Sigmoid colon (tissue), 7 donors: Measurements from ENCODE around the gene LPIN3. TPM values are rescaled to one million over a fixed set of nuclear protein-coding genes. Genes with fewer than 3 reads are reported as not detected.

Experiments used
- DNase-seq: peaks from one replicate; pipeline ENCODE4 v3.0.0-alpha.2; 2019
- H3K27ac ChIP-seq, 4 donors: fragments of 200-600 bp; sonication (generic); one replicate each; pipeline ENCODE4 v1.5.1; 2016 to 2019; ENCODE audit warnings: mild to moderate bottlenecking in 1 of 4
- H3K27me3 ChIP-seq, 3 donors: fragments of 200-600 bp; sonication (generic); one replicate each; pipeline ENCODE4 v1.5.1; 2019; ENCODE audit warnings: mild to moderate bottlenecking in 1 of 3
- H3K36me3 ChIP-seq, 4 donors: fragments of 200-600 bp; sonication (generic); one replicate each; pipeline ENCODE4 v1.5.1; 2016 to 2019
- H3K4me1 ChIP-seq, 4 donors: fragments of 200-600 bp; sonication (generic); one replicate each; pipeline ENCODE4 v1.5.1; 2017 to 2019
- H3K4me3 ChIP-seq, 4 donors: fragments of 200-600 bp; sonication (generic); one replicate each; pipeline ENCODE4 v1.5.1; 2017 to 2019; ENCODE audit warnings: mild to moderate bottlenecking in 2 of 4, moderate library complexity in 1 of 4
- H3K9me3 ChIP-seq, 4 donors: fragments of 200-600 bp in 3 of 4; sonication (generic) in 3 of 4; one replicate each; pipeline versions ENCODE4 v1.5.1 to v1.6.1; 2013 to 2019
- EP300 ChIP-seq, 4 donors: sonication (generic); formaldehyde crosslinking; IDR thresholded peaks; one replicate each; pipeline ENCODE4 v1.6.1; 2017; ENCODE audit warnings: antibody characterized with exemption in 4 of 4
- POLR2A ChIP-seq, 2 donors: fragments of 450-650 bp; IDR thresholded peaks; one replicate each; pipeline ENCODE4 v1.6.1; 2016; ENCODE audit warnings: antibody characterized with exemption in 2 of 2, mild to moderate bottlenecking in 2 of 2, moderate library complexity in 2 of 2
- POLR2AphosphoS5 ChIP-seq, 4 donors: sonication (generic); formaldehyde crosslinking; IDR thresholded peaks; one replicate each; pipeline ENCODE4 v1.6.1; 2017; ENCODE audit warnings: antibody characterized with exemption in 4 of 4
- WGBS, 2 donors: extraction: QIAGEN DNeasy Blood & Tissue Kit; methylation state at CpG; one replicate each; pipeline ENCODE4 v1.1.7; 2013; 5-methylcytosine and 5-hydroxymethylcytosine counted together
- intact Hi-C: fragments of 100-400 bp; cut with DNase I; formaldehyde crosslinking; loops from one replicate; pipeline ENCODE4 v1.15.1; 2023
- polyA plus RNA-seq, 3 donors: library from polyadenylated mRNA; stranded (reverse); fragments of 200-250 nt; gene quantifications; one replicate each; pipeline ENCODE4 v1.2.3, GENCODE V29; 2013
- total RNA-seq, 4 donors: library from RNA; depleted of rRNA; stranded (reverse); fragments of >200 nt; gene quantifications; one replicate each; pipeline ENCODE4 v1.1.0, GENCODE V29; 2016
- TF ChIP-seq, protein P1 (sequence below), 4 experiments: fragments of 450-650 bp in 3 of 4; fragments of 200-600 bp in 1 of 4; IDR thresholded peaks; one replicate each; pipeline ENCODE4 v1.5.1; 2016 to 2019; ENCODE audit warnings: antibody characterized with exemption in 4 of 4, mild to moderate bottlenecking in 3 of 4, moderate library complexity in 2 of 4
- donor health status: healthy with polysubstance abuse.
- donor health status: Bipolar disorder and iron deficiency.
- donor health status: healthy.

Gene LPIN3
- total and polyA plus RNA-seq, 7 donors, result 6.7 to 50.9 (median 12.3) TPM

GRCh38 chr20:41355192-41355591 is 14.6 kb downstream of the LPIN3 start:
- WGBS, 2 donors, result 97% methylated on average over 3 of the region's 3 CpGs
- H3K36me3 ChIP-seq, result peaks cover 0 to 28% (median 0%) of the 10 kb centered on the region in 4 donors

DNA sequence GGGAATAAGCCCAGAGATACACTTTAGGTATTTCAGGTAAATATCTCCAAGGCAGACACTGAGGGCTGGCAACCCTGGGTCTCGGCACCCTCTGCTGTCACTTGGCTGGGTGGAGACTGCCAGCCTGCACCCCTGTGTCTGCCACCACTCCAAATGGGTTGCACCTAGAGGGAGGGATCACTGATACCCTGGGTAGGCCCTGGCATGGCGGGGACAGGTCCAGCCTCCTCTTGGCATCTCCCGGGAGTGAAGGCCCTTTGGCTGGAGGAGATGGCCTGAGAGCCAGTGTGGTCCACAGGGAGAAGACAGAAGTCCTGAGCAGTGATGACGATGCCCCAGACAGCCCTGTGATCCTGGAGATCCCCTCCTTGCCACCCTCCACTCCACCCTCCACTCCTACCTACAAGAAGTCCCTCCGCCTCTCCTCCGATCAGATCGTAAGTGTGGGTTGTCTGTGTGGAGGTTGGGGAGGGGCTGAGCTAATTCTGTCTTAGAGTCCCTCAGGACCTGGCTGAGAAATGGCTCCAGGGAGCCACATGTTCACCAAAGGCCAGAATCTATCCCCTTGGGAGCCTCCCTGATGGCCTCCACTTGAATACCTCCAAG is 15.1 kb downstream of the LPIN3 start:
- WGBS, 2 donors, result 96 to 97% methylated on average over 7 of the region's 7 CpGs
- Histone ChIP-seq H3K27ac (no peak overlapping the region), H3K9me3 (no peaks in the 10 kb centered on the region), H3K4me1 (no peaks in the 10 kb centered on the region), H3K27me3 (no peaks in the 10 kb centered on the region), H3K4me3 (no peak overlapping the region), H3K36me3 (peaks cover 0 to 28% (median 0%) of the 10 kb centered on the region in 4 donors)
- no peak for DNase-seq
- intact Hi-C loops, result no loop called here
- TF ChIP-seq, protein P1, sequence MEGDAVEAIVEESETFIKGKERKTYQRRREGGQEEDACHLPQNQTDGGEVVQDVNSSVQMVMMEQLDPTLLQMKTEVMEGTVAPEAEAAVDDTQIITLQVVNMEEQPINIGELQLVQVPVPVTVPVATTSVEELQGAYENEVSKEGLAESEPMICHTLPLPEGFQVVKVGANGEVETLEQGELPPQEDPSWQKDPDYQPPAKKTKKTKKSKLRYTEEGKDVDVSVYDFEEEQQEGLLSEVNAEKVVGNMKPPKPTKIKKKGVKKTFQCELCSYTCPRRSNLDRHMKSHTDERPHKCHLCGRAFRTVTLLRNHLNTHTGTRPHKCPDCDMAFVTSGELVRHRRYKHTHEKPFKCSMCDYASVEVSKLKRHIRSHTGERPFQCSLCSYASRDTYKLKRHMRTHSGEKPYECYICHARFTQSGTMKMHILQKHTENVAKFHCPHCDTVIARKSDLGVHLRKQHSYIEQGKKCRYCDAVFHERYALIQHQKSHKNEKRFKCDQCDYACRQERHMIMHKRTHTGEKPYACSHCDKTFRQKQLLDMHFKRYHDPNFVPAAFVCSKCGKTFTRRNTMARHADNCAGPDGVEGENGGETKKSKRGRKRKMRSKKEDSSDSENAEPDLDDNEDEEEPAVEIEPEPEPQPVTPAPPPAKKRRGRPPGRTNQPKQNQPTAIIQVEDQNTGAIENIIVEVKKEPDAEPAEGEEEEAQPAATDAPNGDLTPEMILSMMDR (IDR thresholded peaks at IDR 0.05), result no peak
- no peak for TF ChIP-seq POLR2AphosphoS5 (IDR thresholded peaks at IDR 0.05)
- no peak for TF ChIP-seq POLR2A (IDR thresholded peaks at IDR 0.05)
- no peak for TF ChIP-seq EP300 (IDR thresholded peaks at IDR 0.05)

More at GRCh38 chr20:41355192-41355591, 14.6 kb downstream of the LPIN3 start:
- H3K4me1 ChIP-seq, result no peaks in the 10 kb centered on the region
- H3K4me3 ChIP-seq, result no peak overlapping the region
- no peak for DNase-seq
- H3K27ac ChIP-seq, result no peak overlapping the region
- intact Hi-C loops, result no loop called here
- no peaks in the 10 kb centered on the region for H3K9me3 ChIP-seq
- no peak for TF ChIP-seq POLR2AphosphoS5 (IDR thresholded peaks at IDR 0.05)
- no peaks in the 10 kb centered on the region for H3K27me3 ChIP-seq

DNA sequence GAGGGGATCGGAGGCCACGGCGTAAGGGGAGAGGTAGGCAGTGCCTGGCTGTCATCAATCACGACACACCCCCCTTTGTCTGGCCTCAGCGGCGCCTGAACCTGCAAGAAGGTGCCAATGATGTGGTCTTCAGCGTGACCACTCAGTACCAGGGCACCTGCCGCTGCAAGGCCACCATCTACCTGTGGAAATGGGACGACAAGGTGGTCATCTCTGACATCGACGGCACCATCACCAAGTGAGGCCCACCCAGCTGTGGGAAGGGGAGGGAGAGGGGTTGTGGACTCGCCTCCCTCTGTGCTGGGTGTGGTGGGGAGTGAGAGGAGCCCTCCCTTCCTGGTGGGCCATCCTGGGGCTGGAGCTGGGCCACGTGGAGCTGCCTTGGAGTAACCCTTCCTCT is 16.3 kb downstream of the LPIN3 start:
- intact Hi-C loops, result no loop called here
- 89% methylated on average over 13 of the region's 13 CpGs for WGBS, 2 donors
- DNase-seq, result no peak
- no peak for TF ChIP-seq POLR2AphosphoS5 (IDR thresholded peaks at IDR 0.05)
- no peak for TF ChIP-seq POLR2A (IDR thresholded peaks at IDR 0.05)
- TF ChIP-seq, protein P1 (IDR thresholded peaks at IDR 0.05), result no peak
- no peak for TF ChIP-seq EP300 (IDR thresholded peaks at IDR 0.05)
- no peak overlapping the region for H3K27ac ChIP-seq
- peaks cover 0 to 25% (median 0%) of the 10 kb centered on the region in 4 donors for H3K36me3 ChIP-seq
- H3K4me1 ChIP-seq, result no peaks in the 10 kb centered on the region
- H3K9me3 ChIP-seq, result no peaks in the 10 kb centered on the region
- no peak overlapping the region for H3K4me3 ChIP-seq
- no peaks in the 10 kb centered on the region for H3K27me3 ChIP-seq

DNA sequence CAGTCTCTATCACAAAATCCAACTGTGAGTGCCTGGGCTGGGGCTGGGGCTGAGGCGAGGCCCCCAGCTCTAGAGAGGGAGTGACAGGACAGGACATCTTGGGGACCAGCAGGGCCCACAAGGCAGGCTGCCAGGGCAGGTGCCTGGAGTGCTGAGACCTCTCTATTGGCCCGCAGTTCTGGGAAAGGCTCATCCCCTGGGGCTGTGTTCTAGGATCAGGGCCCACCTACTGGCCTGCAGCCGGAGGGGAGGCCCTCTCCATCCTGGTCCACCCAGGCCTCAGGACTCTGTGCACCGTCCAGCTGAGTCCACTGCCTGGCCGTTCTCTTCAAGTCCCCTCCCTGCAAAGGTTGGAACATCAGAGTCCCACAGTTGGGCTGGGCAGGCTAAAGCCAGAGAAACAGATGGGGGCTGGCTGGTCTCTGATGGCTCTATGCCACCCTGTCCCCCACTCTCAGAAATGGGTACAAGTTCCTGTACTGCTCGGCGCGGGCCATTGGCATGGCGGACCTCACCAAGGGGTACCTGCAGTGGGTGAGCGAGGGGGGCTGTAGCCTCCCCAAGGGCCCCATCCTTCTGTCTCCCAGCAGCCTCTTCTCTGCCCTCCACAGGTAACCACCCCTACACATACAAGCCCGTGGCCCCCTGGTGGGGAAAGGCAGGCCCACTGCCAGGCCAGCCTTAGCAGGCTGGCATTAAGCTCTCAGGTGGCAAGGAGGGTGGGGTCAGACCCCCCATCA is 17.0 kb downstream of the LPIN3 start:
- intact Hi-C loops, result no loop called here
- no peak for DNase-seq
- Histone ChIP-seq H3K9me3 (no peaks in the 10 kb centered on the region), H3K27ac (no peak overlapping the region), H3K27me3 (no peaks in the 10 kb centered on the region), H3K36me3 (peaks cover 0 to 19% (median 0%) of the 10 kb centered on the region in 4 donors), H3K4me3 (no peak overlapping the region), H3K4me1 (no peaks in the 10 kb centered on the region)
- 91% methylated on average over 11 of the region's 11 CpGs for WGBS, 2 donors
- TF ChIP-seq, protein P1 (IDR thresholded peaks at IDR 0.05), result no peak
- TF ChIP-seq POLR2AphosphoS5 (IDR thresholded peaks at IDR 0.05) (no peak), EP300 (IDR thresholded peaks at IDR 0.05) (no peak), POLR2A (IDR thresholded peaks at IDR 0.05) (no peak)

- Histone ChIP-seq H3K27me3 (no peaks in the 10 kb centered on the region), H3K9me3 (no peaks in the 10 kb centered on the region), H3K27ac (no peak overlapping the region), H3K4me3 (no peak overlapping the region), H3K36me3 (peaks cover 0 to 15% (median 0%) of the 10 kb centered on the region in 4 donors), H3K4me1 (no peaks in the 10 kb centered on the region)
- 92 to 93% methylated on average over 9 of the region's 9 CpGs for WGBS, 2 donors
- no peak for DNase-seq
- intact Hi-C loops, result no loop called here
- no peak for TF ChIP-seq EP300 (IDR thresholded peaks at IDR 0.05)
- TF ChIP-seq, protein P1 (IDR thresholded peaks at IDR 0.05), result no peak
- no peak for TF ChIP-seq POLR2A (IDR thresholded peaks at IDR 0.05)
- TF ChIP-seq POLR2AphosphoS5 (IDR thresholded peaks at IDR 0.05), result no peak
Measured at GRCh38 chr20:41358230-41358629, 17.6 kb downstream of the LPIN3 start.
